HG03095 (cell line): ENCODE results near the gene BDNF.

Source experiments
- ATAC-seq: cut with Tn5 transposase; IDR thresholded peaks from one replicate; pipeline ENCODE4 v1.9.1; 2021; ENCODE audit warnings: moderate library complexity; ENCODE audit not compliant: unreplicated experiment

BDNF gene

GRCh38 chr11:27707676-27708075, 7.4 kb upstream of the BDNF start:
- no peak for ATAC-seq

GRCh38 chr11:27705873-27706820, 5.9 kb upstream of the BDNF start:
- peak; percentile 72 for ATAC-seq

GRCh38 chr11:27703481-27703880, 3.2 kb upstream of the BDNF start:
- ATAC-seq, result no peak

GRCh38 chr11:27702811-27703210, 2.6 kb upstream of the BDNF start:
- ATAC-seq, result no peak

GRCh38 chr11:27701355-27702105, 1.3 kb upstream of the BDNF start:
- ATAC-seq, result no peak

GRCh38 chr11:27699926-27700350, 317 bp downstream of the BDNF start:
- ATAC-seq, result no peak

GRCh38 chr11:27699242-27699925, 871 bp downstream of the BDNF start:
- ATAC-seq, result no peak

GRCh38 chr11:27698872-27699241, 1.4 kb downstream of the BDNF start:
- ATAC-seq, result peak; percentile 62

GRCh38 chr11:27697679-27698275, 2.5 kb downstream of the BDNF start:
- ATAC-seq, result no peak

- no peak for ATAC-seq
Measured at GRCh38 chr11:27696961-27697360, 3.3 kb downstream of the BDNF start.

- no peak for ATAC-seq
Measured at GRCh38 chr11:27696115-27696514, 4.1 kb downstream of the BDNF start.

GRCh38 chr11:27694992-27695391, 5.3 kb downstream of the BDNF start:
- ATAC-seq, result no peak

- no peak for ATAC-seq
Measured at GRCh38 chr11:27693398-27693797, 6.9 kb downstream of the BDNF start.

- no peak for ATAC-seq
Measured at GRCh38 chr11:27692781-27693180, 7.5 kb downstream of the BDNF start.

- ATAC-seq, result no peak
Measured at GRCh38 chr11:27688076-27688475, 12.2 kb downstream of the BDNF start.

- ATAC-seq, result no peak
Measured at GRCh38 chr11:27681664-27682063, 18.6 kb downstream of the BDNF start.

GRCh38 chr11:27679136-27680015, 20.9 kb downstream of the BDNF start:
- ATAC-seq, result no peak

GRCh38 chr11:27678242-27678641, 22.0 kb downstream of the BDNF start:
- ATAC-seq, result no peak

- ATAC-seq, result no peak
Measured at GRCh38 chr11:27677108-27677507, 23.1 kb downstream of the BDNF start.
